HL-60 (cell line): Measurements from ENCODE around the gene DNAJB6.

Source experiments
- DNase-seq, 2 experiments: peaks; one replicate each; pipeline ENCODE4 v3.0.0-alpha.2; 2010 to 2020; ENCODE audit warnings: low read depth in 1 of 2, low spot score in 1 of 2
- H3K27ac ChIP-seq: fragments of 250-450 bp; sonication (Bioruptor Pico); replicated peaks from 2 replicates; pipeline ENCODE4 v1.5.1; 2020; ENCODE audit warnings: mild to moderate bottlenecking, moderate library complexity
- H3K27me3 ChIP-seq: fragments of 250-450 bp; sonication (Bioruptor Pico); 2 replicates; pipeline ENCODE4 v1.5.1; 2021; ENCODE audit warnings: mild to moderate bottlenecking, moderate library complexity; ENCODE audit not compliant: insufficient read depth, poor library complexity, severe bottlenecking
- H3K4me3 ChIP-seq: replicated peaks from 2 replicates; pipeline ENCODE4 v1.5.1; 2011; ENCODE audit warnings: mild to moderate bottlenecking, control low read depth, low read length; ENCODE audit not compliant: insufficient read depth
- GABPA ChIP-seq: IDR thresholded peaks from 2 replicates; pipeline ENCODE4 v1.6.1; 2012; ENCODE audit warnings: low read depth
- POLR2AphosphoS5 ChIP-seq: IDR thresholded peaks from 2 replicates; pipeline ENCODE4 v1.6.1; 2012; ENCODE audit warnings: low read depth
- REST ChIP-seq: IDR thresholded peaks from 2 replicates; pipeline ENCODE4 v1.6.1; 2012; ENCODE audit warnings: low read depth; ENCODE audit not compliant: insufficient replicate concordance
- SPI1 ChIP-seq: IDR thresholded peaks from 2 replicates; pipeline ENCODE4 v1.6.1; 2012; ENCODE audit warnings: low read depth, mild to moderate bottlenecking, borderline replicate concordance
- TF ChIP-seq, protein P1 (sequence below): IDR thresholded peaks from one replicate; pipeline ENCODE4 v1.5.1; 2011; ENCODE audit warnings: low read length, control low read depth, inconsistent platforms; ENCODE audit not compliant: insufficient read depth

DNAJB6 gene

DNA sequence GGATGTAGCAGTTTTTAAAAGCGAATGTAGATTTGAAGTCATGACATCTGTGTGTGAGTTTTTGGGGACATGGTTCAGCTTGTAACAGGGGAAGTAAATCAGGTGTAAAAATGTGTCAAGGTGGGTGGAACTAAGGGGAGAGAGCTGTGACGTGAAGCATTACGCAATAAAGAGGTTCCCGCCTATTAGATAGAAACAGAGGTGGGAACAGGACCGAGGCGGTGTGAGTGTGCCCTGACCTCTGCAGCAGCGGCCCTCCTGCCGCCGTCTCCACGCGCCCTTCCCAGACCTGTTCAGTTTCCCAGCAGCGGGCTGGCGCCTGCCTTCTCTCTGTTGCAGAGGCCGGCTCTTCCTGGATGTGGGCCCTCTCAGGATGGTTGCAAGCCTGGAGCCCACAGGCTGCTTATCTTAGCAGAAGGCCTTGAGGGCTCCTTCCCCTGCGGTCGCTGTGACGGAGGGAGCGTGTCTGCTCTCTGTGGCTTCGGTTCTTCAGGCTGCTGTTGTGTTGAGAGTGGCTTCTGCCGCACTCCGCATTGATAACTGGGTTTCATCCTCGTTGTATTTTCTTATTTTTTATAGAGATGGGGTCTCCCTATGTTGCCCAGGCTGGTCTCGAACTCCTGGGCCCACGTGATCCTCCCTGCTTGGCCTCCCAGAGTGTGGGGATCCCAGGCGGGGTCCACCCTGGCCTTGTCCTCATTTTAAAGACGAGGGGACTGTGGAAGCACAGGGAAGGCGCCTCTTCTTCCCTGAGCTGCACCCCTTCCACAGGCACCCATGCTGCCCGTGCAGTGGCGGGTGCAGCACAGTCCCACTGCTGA lies 65.0 kb downstream of the DNAJB6 start:
- Histone ChIP-seq H3K27me3 (no peaks in the 10 kb centered on the region), H3K4me3 (no peak overlapping the region), H3K27ac (no peak overlapping the region)
- no peak for DNase-seq
- TF ChIP-seq SPI1 (no peak), REST (no peak)
- TF ChIP-seq, protein P1, sequence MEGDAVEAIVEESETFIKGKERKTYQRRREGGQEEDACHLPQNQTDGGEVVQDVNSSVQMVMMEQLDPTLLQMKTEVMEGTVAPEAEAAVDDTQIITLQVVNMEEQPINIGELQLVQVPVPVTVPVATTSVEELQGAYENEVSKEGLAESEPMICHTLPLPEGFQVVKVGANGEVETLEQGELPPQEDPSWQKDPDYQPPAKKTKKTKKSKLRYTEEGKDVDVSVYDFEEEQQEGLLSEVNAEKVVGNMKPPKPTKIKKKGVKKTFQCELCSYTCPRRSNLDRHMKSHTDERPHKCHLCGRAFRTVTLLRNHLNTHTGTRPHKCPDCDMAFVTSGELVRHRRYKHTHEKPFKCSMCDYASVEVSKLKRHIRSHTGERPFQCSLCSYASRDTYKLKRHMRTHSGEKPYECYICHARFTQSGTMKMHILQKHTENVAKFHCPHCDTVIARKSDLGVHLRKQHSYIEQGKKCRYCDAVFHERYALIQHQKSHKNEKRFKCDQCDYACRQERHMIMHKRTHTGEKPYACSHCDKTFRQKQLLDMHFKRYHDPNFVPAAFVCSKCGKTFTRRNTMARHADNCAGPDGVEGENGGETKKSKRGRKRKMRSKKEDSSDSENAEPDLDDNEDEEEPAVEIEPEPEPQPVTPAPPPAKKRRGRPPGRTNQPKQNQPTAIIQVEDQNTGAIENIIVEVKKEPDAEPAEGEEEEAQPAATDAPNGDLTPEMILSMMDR, result no peak

DNA sequence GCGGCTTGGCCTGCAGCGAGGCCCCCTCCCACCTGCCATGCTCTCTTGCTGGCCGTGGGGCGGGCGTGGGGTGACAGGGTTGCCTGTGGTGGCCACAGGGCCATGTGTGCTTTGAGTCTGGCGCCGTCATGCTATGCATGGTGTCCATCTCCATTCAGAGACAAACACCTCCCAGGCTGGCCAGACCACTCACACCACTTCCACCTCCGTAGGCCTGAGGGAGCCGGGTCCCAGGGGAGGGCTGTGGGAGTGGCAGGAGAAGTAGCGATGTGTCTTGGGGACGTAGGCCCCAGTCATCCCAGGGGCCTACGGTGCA lies 65.5 kb downstream of the DNAJB6 start:
- TF ChIP-seq GABPA, result no peak
- TF ChIP-seq, protein P1, result no peak
- Histone ChIP-seq H3K27ac (no peak overlapping the region), H3K27me3 (no peaks in the 10 kb centered on the region), H3K4me3 (no peak overlapping the region)
- DNase-seq, result no peak

- no peaks in the 10 kb centered on the region for H3K27me3 ChIP-seq
- no peak for DNase-seq
- no peak overlapping the region for H3K4me3 ChIP-seq
- H3K27ac ChIP-seq, result no peak overlapping the region
- TF ChIP-seq GABPA (no peak), POLR2AphosphoS5 (no peak), REST (no peak), SPI1 (no peak)
- TF ChIP-seq, protein P1, result no peak
Measured at GRCh38 chr7:157402911-157403534, 66.2 kb downstream of the DNAJB6 start.
